AG10803 (cell line): ENCODE results near the gene ZNF414.

ENCODE experiments used
- DNase-seq: peaks from one replicate; pipeline ENCODE4 v3.0.0; 2010; ENCODE audit warnings: low read depth
- H3K4me3 ChIP-seq: 2 replicates; pipeline ENCODE4 v1.5.1; 2011; ENCODE audit warnings: mild to moderate bottlenecking, low read length, control low read depth
- CTCF ChIP-seq: conservative IDR thresholded peaks from 2 replicates; pipeline ENCODE4 v1.5.1; 2011; ENCODE audit warnings: mild to moderate bottlenecking, low read length, control low read depth, inconsistent platforms

ZNF414 gene

DNA sequence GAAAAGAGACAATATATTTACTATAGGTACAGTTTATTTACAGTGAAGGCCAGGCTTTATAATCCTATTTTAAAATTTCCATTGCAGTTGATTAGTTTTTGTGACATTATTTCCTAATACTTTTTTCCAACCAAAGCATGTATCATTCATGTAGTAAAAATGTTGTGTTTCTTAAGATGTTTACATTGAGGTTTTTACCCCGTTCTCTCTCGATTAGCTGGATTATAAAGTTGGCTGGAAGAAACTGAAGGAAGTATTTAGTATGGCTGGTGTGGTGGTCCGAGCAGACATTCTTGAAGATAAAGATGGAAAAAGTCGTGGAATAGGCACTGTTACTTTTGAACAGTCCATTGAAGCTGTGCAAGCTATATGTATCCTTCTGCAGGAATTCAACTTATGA, 47.9 kb downstream of the ZNF414 start:
- H3K4me3 ChIP-seq = no peak overlapping the region
- DNase-seq = no peak
- TF ChIP-seq CTCF = no peak

DNA sequence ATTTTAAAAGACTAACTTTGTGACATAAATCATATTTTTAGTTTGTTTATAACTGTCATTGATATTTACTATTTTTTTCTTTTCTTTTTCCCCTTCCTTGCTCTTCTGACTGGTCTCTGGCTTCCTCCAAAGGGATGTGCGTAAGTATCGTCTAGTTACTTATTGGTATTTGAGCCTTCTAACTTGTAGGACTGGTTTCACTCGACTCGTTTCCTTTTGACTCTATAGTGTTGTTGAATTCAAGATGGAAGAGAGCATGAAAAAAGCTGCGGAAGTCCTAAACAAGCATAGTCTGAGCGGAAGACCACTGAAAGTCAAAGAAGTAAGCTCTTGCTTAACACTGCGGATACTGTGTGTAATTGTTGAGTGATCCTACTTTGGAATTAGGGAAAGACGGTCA, 50.6 kb downstream of the ZNF414 start:
- no peak for TF ChIP-seq CTCF
- DNase-seq = no peak
- no peak overlapping the region for H3K4me3 ChIP-seq

- TF ChIP-seq CTCF = no peak
- H3K4me3 ChIP-seq = no peak overlapping the region
- DNase-seq = peak; percentile 66
Measured at GRCh38 chr19:8462571-8462970, 51.4 kb downstream of the ZNF414 start.

DNA sequence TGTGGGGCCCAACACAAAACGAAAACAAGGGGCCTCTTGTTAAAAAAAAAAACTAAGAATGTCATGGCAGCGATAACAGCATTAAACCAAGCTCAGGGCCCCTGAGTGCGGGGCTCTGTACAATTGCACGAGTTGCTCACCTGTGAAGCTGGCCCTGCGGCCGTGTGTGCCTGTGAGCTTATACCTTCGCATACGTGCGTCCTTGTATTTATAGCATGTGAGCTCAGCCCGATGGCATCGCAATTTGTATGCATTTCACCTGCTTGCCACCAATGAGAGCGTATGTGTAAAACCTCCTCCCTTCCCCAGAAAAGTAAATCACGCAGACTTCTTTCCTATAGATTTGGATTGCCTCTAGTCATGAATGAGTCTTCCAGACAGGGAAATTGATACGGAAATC, 52.1 kb downstream of the ZNF414 start:
- TF ChIP-seq CTCF = no peak
- no peak overlapping the region for H3K4me3 ChIP-seq
- DNase-seq = no peak

DNA sequence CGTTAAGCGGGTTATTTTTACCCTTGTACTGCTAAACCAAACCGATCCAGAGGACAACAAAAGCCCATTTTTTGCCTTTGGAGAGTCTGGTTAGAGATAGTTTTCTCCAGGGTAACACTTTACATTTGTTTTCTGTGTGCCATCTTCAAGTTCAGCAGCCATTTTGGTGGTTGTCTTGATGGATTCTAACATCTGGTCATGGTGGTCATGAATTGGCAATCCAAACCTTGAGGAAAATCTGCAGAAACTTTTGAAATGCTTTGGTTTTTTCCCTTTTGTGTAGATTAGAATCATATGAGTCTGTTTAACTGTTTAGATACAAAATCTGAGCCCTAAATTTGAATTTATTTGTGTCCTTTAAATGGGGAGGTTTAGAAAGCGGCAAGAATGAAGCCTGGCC, 52.6 kb downstream of the ZNF414 start:
- DNase-seq = no peak
- no peak overlapping the region for H3K4me3 ChIP-seq
- no peak for TF ChIP-seq CTCF

DNA sequence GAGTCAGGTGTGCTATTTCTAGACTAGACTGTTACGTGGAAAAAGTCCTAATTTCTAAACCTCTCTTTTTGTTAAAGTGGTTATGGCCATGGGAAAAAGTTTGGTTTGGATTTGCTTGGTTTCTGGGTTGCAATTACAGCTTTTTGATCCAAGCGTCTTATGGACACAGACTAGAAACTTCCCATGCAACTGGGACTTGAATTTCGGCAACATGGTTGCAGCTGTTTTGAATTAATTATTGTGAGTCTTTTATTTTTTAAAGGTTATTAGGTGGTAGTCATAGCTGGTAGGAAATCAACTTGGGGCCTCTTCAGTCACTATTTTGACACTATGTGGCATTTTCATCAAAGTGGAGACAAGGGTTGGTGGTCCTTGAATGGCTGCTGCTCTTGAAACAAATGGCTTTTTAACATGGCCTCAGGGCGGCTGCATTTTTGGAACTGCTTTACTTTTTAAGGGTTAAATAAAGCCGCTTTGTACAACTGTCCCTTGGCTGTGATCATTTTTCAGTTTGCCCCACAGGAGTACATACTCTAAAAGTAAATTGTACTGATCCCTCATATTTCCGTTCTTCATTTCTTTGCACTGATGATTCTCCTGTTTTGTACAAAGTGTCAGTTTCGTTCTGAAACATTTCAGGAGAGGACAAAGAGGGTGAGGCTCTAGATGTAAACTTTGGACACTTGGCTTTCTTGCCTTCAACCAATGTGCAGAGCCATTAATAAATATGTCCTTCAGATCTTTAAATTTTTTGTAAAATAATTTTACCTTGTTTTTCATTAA, 53.3 kb downstream of the ZNF414 start:
- no peak for TF ChIP-seq CTCF
- no peak overlapping the region for H3K4me3 ChIP-seq
- DNase-seq = peak; percentile 68
